ENCODE measurements around the gene BRD4.
"Not testable (repeated sequence)": the region's sequence is repeated elsewhere in the genome, so short reads cannot be mapped to it uniquely, and the experiment has no call there.

The BRD4 gene

GRCh38 chr19:15332311-15332996 is at the start of gene BRD4:
BRD4 (minus strand) TSS chr19:15332539; CDS start chr19:15273099, 59,440 bp downstream.
- DNase-seq (ENCODE audit: extremely low read depth in 1 of 2, low read depth in 1 of 2), result peak; percentile 29 to 68

- no peak for DNase-seq (ENCODE audit: extremely low read depth in 1 of 2, low read depth in 1 of 2)
These were observed 49.5 kb upstream of the BRD4 start for GRCh38 chr19:15381864-15382263.

GRCh38 chr19:15381429-15381828 is 49.1 kb upstream of the BRD4 start:
- DNase-seq (ENCODE audit: extremely low read depth in 1 of 2, low read depth in 1 of 2), result no peak

GRCh38 chr19:15379999-15380647 is 47.8 kb upstream of the BRD4 start:
- DNase-seq (ENCODE audit: extremely low read depth in 1 of 2, low read depth in 1 of 2), result no peak

- peak; percentile 94 to 95 for DNase-seq (ENCODE audit: extremely low read depth in 1 of 2, low read depth in 1 of 2)
These were observed 47.0 kb upstream of the BRD4 start, which contains the start of gene AKAP8 for GRCh38 chr19:15379083-15379998. AKAP8 (minus strand) TSS chr19:15379787; CDS start chr19:15379731, 56 bp downstream.

- peak in 1 of 2 donors; percentile 19 for DNase-seq (ENCODE audit: extremely low read depth in 1 of 2, low read depth in 1 of 2)
These were observed 46.3 kb upstream of the BRD4 start for GRCh38 chr19:15378534-15379082.

GRCh38 chr19:15374796-15375440 is 42.6 kb upstream of the BRD4 start:
- no peak for DNase-seq (ENCODE audit: extremely low read depth in 1 of 2, low read depth in 1 of 2)

- no peak for DNase-seq (ENCODE audit: extremely low read depth in 1 of 2, low read depth in 1 of 2)
These were observed 41.8 kb upstream of the BRD4 start for GRCh38 chr19:15374105-15374651.

- no peak for DNase-seq (ENCODE audit: extremely low read depth in 1 of 2, low read depth in 1 of 2)
These were observed 41.3 kb upstream of the BRD4 start for GRCh38 chr19:15373644-15374043.

- no peak for DNase-seq (ENCODE audit: extremely low read depth in 1 of 2, low read depth in 1 of 2)
These were observed 40.6 kb upstream of the BRD4 start for GRCh38 chr19:15372891-15373301.

GRCh38 chr19:15372470-15372869 is 40.1 kb upstream of the BRD4 start:
- DNase-seq (ENCODE audit: extremely low read depth in 1 of 2, low read depth in 1 of 2), result no peak

GRCh38 chr19:15371786-15372380 is 39.5 kb upstream of the BRD4 start:
- DNase-seq (ENCODE audit: extremely low read depth in 1 of 2, low read depth in 1 of 2), result no peak

GRCh38 chr19:15371119-15371518 is 38.8 kb upstream of the BRD4 start:
- DNase-seq (ENCODE audit: extremely low read depth in 1 of 2, low read depth in 1 of 2), result no peak

- DNase-seq (ENCODE audit: extremely low read depth in 1 of 2, low read depth in 1 of 2), result no peak
These were observed 37.2 kb upstream of the BRD4 start for GRCh38 chr19:15369594-15369891.

GRCh38 chr19:15368798-15369593 is 36.7 kb upstream of the BRD4 start:
- no peak for DNase-seq (ENCODE audit: extremely low read depth in 1 of 2, low read depth in 1 of 2)

- no peak for DNase-seq (ENCODE audit: extremely low read depth in 1 of 2, low read depth in 1 of 2)
These were observed 35.8 kb upstream of the BRD4 start for GRCh38 chr19:15368051-15368632.

- DNase-seq (ENCODE audit: extremely low read depth in 1 of 2, low read depth in 1 of 2), result no peak
These were observed 35.1 kb upstream of the BRD4 start for GRCh38 chr19:15367439-15367838.

- DNase-seq (ENCODE audit: extremely low read depth in 1 of 2, low read depth in 1 of 2), result no peak
These were observed 32.9 kb upstream of the BRD4 start for GRCh38 chr19:15365264-15365663.

- DNase-seq (ENCODE audit: extremely low read depth in 1 of 2, low read depth in 1 of 2), result not testable (repeated sequence)
These were observed 31.5 kb upstream of the BRD4 start for GRCh38 chr19:15363791-15364190.

All from activated CD8-positive, alpha-beta memory T cell treated with anti-CD3 and anti-CD28 coated beads for 1 hour (primary cell).